GM18505 (cell line): Measurements from ENCODE around the gene P2RX6.
"Not testable (repeated sequence)": the region's sequence is repeated elsewhere in the genome, so short reads cannot be mapped to it uniquely, and the experiment has no call there.

ENCODE experiments used
- ATAC-seq: cut with Tn5 transposase; IDR thresholded peaks from one replicate; pipeline ENCODE4 v1.9.1; 2021; ENCODE audit not compliant: unreplicated experiment
- POLR2A ChIP-seq: IDR thresholded peaks from 4 replicates; pipeline ENCODE4 v1.6.1; 2011; ENCODE audit warnings: borderline replicate concordance; ENCODE audit not compliant: insufficient read depth, insufficient read length; ENCODE audit errors: extremely low read depth

P2RX6 gene

GRCh38 chr22:21014726-21015465, at the start of gene P2RX6:
Gene P2RX6, plus strand, starts transcription at chr22:21015165. Its CDS starts 10 bp downstream, at chr22:21015175.
- no peak for TF ChIP-seq POLR2A
- ATAC-seq = no peak

- no peak for ATAC-seq
- no peak for TF ChIP-seq POLR2A
Observed at GRCh38 chr22:20965888-20966855, 48.8 kb upstream of the P2RX6 start.

DNA sequence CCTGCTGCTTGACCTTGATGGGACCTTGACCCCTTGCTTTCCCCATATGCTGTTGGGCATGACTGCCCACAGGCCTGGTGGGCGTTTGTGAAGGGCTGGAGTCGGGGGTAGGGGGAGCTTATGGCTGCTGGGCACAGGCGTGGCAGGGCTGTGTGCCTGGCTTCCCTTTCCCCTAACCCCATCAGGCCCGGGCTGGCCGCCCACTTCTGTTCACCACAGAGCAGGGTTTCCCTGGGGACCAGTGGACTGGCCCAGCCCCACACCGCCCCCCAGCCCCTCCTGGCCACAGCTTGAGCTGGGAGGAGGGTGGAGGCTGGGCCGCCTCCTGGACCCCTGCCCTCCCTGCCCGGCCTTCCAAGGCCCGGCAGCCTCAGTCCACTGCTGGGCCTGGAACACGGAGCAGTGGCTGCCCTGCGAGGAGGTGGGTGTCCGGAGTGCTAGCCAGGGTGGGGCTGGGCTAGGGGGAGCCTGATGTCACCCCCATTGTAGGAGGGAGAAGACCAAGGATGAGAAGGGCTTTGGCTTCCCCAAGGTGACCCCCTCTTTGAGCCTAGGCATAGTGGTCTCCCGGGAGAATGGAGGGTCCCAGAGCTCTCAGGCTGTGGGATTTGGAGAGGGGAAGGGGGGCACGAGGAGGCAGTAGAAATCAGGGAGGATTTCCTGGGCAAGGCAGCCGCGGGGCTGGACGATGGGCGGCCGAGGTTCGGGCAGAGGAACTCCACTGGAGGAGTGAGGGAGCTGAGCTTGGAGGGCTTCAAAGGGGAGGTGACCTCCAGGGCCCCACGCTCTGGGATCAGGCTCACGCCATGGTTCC, 47.9 kb upstream of the P2RX6 start, which contains the start of gene AIFM3:
Gene AIFM3 (plus strand): TSS at position 373 of the 814 bp plus-strand sequence. CDS start 690 bp downstream, outside the sequence.
- TF ChIP-seq POLR2A = no peak
- ATAC-seq = no peak

GRCh38 chr22:20967697-20968211, 47.2 kb upstream of the P2RX6 start:
- no peak for TF ChIP-seq POLR2A
- ATAC-seq = no peak

DNA sequence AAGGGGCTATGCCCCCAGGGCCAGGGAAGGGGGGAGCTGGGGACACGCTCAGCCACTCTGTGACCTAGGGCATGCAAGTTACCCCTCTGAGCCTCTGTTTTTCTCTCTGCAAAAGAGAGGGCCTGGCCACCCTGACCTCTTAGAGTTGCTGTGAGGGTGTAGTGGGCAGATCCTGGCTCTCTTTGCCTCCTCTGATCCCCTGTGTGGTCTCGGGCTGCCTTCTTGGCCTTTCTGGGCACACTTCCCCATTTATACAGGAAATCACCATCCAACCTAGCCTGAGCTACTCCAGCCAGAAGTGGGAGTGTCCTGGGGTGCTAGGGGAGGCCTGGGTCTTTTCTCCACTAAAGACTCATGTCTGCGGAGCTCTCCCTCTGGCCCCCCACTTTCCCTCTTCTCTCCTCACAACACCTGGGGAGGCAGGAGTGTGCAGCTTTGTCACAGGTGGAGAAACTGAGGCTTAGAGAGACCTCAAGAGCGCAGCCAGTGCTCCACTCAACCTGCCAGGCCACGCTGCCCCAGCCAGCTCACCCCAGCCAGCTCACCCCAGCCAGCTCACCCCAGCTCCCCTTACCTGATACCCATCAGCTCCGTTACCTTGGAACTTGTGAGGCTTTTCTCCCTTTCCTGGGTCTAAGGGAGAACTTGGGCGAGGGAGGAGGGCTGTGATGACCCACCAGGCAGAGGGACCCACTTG, 46.5 kb upstream of the P2RX6 start:
- ATAC-seq = no peak
- no peak for TF ChIP-seq POLR2A

DNA sequence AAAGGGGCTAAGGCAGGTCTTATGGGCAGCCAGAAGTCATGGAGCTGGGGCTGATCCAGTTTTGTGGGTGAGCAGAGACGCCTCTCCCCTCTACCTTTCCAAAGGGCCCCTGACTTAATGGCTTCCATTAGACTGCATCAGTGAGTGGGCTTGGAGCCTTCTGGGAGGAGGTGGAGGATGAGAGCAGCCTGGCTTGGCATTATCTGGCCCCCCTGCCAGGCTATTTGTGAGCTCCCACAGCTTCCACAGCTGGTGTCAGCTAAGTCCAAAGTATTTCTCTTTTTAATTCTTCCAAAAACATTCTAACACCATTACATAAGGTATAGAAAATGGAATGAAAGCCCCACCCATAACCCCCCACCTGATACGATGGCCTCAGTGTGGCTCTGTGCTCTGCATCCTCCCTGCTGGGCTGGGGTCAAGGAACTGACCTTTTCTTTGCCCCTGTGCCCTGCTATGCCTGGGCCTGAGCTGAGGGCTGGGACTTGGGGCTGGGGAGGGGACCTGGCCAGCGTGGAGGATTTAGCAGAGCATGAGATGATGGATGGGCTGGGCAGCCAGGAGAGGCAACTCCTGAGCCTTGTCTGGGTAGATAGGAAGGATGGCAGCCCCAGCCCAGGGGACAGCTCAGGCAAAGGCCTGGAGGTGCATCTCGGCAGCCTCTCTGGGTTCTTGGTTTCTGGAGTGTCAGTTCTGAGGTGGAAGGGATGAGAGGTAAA, 43.9 kb upstream of the P2RX6 start:
- no peak for ATAC-seq
- no peak for TF ChIP-seq POLR2A

GRCh38 chr22:20972014-20972694, 42.8 kb upstream of the P2RX6 start:
- not testable (repeated sequence) for ATAC-seq

DNA sequence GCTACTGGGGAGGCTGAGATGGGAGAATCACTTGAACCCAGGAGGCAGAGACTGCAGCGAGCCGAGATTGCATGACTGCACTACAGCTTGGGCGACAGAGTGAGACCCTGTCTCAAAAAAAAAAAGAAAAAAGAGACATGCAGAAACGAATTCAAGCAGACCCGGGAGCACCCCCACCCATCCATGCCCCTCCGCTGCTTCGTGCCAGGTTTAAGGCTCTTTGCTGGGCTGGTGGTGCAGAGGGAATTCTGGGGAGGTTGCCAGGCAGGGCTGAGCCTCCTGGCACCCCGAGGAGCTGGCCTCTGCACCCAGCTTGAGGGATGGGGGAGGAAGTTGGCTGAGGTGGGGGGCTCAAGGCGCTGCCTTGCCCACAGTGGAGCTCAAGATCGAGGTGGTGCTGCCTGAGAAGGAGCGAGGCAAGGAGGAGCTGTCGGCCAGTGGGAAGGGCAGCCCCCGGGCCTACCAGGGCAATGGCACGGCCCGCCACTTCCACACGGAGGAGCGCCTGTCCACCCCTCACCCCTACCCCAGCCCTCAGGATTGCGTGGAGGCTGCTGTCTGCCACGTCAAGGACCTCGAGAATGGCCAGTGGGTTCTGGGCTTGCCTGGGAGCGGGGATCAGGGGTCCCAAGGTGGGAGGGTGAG, 41.9 kb upstream of the P2RX6 start:
- TF ChIP-seq POLR2A = no peak
- ATAC-seq = no peak

GRCh38 chr22:20973634-20974286, 41.2 kb upstream of the P2RX6 start:
- TF ChIP-seq POLR2A = no peak
- no peak for ATAC-seq

- no peak for ATAC-seq
- TF ChIP-seq POLR2A = no peak
Observed at GRCh38 chr22:20974336-20974955, 40.5 kb upstream of the P2RX6 start.
